ENCODE measurements around the gene PIGU. TPM values are rescaled to one million over a fixed set of nuclear protein-coding genes. Genes with fewer than 3 reads are reported as not detected.

PIGU gene
- total and polyA plus RNA-seq, 2 of the 13 experiments (the other 11 are each of a cell fraction or from before 2014, with no cell fraction given), result 45.5 to 231 TPM

- TF ChIP-seq U2AF1 (optimal IDR thresholded peaks at IDR 0.05; ENCODE audit: low read depth, low read length), result no peak
- TF ChIP-seq MXI1 (IDR thresholded peaks at IDR 0.05; ENCODE audit: borderline replicate concordance, low read depth, low read length), result peak; percentile 72; the same call in 1 of the 3 replicates
- TF ChIP-seq MZF1 (CRISPR knock-in tag; IDR thresholded peaks at IDR 0.05; ENCODE audit: borderline replicate concordance), result no peak
- peak; percentile 53 to 55 for TF ChIP-seq MAFK (conservative IDR thresholded peaks at IDR 0.05 in 1 of 2, IDR thresholded peaks at IDR 0.05 in 1 of 2; ENCODE audit: low read length in 2 of 2)
- TF ChIP-seq U2AF2 (IDR thresholded peaks at IDR 0.05; ENCODE audit: low read depth, low read length), result no peak
- TF ChIP-seq CSRNP1 (CRISPR knock-in tag; IDR thresholded peaks at IDR 0.05), result peak; percentile 81
- TF ChIP-seq ZBTB7B (CRISPR knock-in tag; IDR thresholded peaks at IDR 0.05), result peak; percentile 91
- TF ChIP-seq, protein P1, sequence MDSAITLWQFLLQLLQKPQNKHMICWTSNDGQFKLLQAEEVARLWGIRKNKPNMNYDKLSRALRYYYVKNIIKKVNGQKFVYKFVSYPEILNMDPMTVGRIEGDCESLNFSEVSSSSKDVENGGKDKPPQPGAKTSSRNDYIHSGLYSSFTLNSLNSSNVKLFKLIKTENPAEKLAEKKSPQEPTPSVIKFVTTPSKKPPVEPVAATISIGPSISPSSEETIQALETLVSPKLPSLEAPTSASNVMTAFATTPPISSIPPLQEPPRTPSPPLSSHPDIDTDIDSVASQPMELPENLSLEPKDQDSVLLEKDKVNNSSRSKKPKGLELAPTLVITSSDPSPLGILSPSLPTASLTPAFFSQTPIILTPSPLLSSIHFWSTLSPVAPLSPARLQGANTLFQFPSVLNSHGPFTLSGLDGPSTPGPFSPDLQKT (CRISPR knock-in tag; IDR thresholded peaks at IDR 0.05; ENCODE audit: borderline replicate concordance), result no peak
- TF ChIP-seq ZNF367 (CRISPR knock-in tag; IDR thresholded peaks at IDR 0.05; ENCODE audit: borderline replicate concordance), result 0 out of 2 replicates have a peak, but pooled peaks have one; percentile 34
- no peak for TF ChIP-seq RFX5 (IDR thresholded peaks at IDR 0.05; ENCODE audit: low read depth, low read length)
- TF ChIP-seq NR2F2 (IDR thresholded peaks at IDR 0.05; ENCODE audit: borderline replicate concordance, low read depth), result peak; percentile 90
- TF ChIP-seq, protein P2, sequence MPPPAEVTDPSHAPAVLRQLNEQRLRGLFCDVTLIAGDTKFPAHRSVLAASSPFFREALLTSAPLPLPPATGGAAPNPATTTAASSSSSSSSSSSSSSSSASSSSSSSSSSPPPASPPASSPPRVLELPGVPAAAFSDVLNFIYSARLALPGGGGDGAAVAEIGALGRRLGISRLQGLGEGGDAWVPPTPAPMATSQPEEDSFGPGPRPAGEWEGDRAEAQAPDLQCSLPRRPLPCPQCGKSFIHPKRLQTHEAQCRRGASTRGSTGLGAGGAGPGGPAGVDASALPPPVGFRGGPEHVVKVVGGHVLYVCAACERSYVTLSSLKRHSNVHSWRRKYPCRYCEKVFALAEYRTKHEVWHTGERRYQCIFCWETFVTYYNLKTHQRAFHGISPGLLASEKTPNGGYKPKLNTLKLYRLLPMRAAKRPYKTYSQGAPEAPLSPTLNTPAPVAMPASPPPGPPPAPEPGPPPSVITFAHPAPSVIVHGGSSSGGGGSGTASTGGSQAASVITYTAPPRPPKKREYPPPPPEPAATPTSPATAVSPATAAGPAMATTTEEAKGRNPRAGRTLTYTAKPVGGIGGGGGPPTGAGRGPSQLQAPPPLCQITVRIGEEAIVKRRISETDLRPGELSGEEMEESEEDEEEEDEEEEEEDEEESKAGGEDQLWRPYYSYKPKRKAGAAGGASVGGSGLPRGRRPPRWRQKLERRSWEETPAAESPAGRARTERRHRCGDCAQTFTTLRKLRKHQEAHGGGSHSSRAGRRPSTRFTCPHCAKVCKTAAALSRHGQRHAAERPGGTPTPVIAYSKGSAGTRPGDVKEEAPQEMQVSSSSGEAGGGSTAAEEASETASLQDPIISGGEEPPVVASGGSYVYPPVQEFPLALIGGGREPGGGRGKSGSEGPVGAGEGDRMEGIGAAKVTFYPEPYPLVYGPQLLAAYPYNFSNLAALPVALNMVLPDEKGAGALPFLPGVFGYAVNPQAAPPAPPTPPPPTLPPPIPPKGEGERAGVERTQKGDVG (CRISPR knock-in tag; IDR thresholded peaks at IDR 0.05; ENCODE audit: borderline replicate concordance), result peak; percentile 67; the same call in 1 of the 2 replicates
- TF ChIP-seq, protein P3, sequence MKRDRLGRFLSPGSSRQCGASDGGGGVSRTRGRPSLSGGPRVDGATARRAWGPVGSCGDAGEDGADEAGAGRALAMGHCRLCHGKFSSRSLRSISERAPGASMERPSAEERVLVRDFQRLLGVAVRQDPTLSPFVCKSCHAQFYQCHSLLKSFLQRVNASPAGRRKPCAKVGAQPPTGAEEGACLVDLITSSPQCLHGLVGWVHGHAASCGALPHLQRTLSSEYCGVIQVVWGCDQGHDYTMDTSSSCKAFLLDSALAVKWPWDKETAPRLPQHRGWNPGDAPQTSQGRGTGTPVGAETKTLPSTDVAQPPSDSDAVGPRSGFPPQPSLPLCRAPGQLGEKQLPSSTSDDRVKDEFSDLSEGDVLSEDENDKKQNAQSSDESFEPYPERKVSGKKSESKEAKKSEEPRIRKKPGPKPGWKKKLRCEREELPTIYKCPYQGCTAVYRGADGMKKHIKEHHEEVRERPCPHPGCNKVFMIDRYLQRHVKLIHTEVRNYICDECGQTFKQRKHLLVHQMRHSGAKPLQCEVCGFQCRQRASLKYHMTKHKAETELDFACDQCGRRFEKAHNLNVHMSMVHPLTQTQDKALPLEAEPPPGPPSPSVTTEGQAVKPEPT (CRISPR knock-in tag; IDR thresholded peaks at IDR 0.05; ENCODE audit: low read depth), result 0 out of 2 replicates have a peak, but pooled peaks have one; percentile 58
- 0 out of 2 replicates have a peak, but pooled peaks have one; percentile 89 for TF ChIP-seq ZNF691 (CRISPR knock-in tag; IDR thresholded peaks at IDR 0.05; ENCODE audit: borderline replicate concordance, low read depth)
- no peak; the same call in 1 of the 2 replicates for TF ChIP-seq ZNF552 (CRISPR knock-in tag; IDR thresholded peaks at IDR 0.05; ENCODE audit: borderline replicate concordance)
- TF ChIP-seq NFIB (CRISPR knock-in tag; IDR thresholded peaks at IDR 0.05; ENCODE audit: borderline replicate concordance), result no peak
- TF ChIP-seq TBX2 (CRISPR knock-in tag; IDR thresholded peaks at IDR 0.05; ENCODE audit: borderline replicate concordance), result peak; percentile 100
Observed at GRCh38 chr20:34621383-34622367, 55.2 kb downstream of the PIGU start (continued).
